GM23338 (cell line): ENCODE data around the gene NPAT. TPM values are rescaled to one million over a fixed set of nuclear protein-coding genes. Genes with fewer than 3 reads are reported as not detected.
A peak's percentile ranks its signal among the peaks of the same experiment; 100 is the strongest.

Experiments used
- ATAC-seq: fragments of 200-7000 bp; cut with Tn5 transposase; 3 replicates; pipeline ENCODE4 v1.9.1; 2020
- DNase-seq: peaks from one replicate; pipeline ENCODE4 v3.0.0-alpha.2; 2015; ENCODE audit warnings: low spot score
- H2AFZ ChIP-seq: fragments of 200-600 bp; sonication (generic); 2 replicates; pipeline ENCODE4 v1.8.0; 2016; ENCODE audit warnings: antibody characterized with exemption, mild to moderate bottlenecking, moderate library complexity
- H3F3A ChIP-seq: fragments of 200-600 bp; sonication (generic); replicated peaks from 2 replicates; pipeline ENCODE4 v1.8.0; 2017; ENCODE audit warnings: antibody characterized with exemption, mixed run types, low read depth
- H3K27ac ChIP-seq: fragments of 200-600 bp; sonication (generic); 2 replicates; pipeline ENCODE4 v1.6.1; 2016; ENCODE audit warnings: low read depth
- H3K27me3 ChIP-seq: fragments of 200-600 bp; sonication (generic); 2 replicates; pipeline ENCODE4 v1.8.0; 2016; ENCODE audit warnings: mild to moderate bottlenecking, mixed run types, moderate library complexity; ENCODE audit not compliant: insufficient read depth
- H3K36me3 ChIP-seq: fragments of 200-600 bp; sonication (generic); 2 replicates; pipeline ENCODE4 v1.8.0; 2016; ENCODE audit warnings: mild to moderate bottlenecking; ENCODE audit not compliant: insufficient read depth
- H3K4me1 ChIP-seq: fragments of 200-600 bp; sonication (generic); 2 replicates; pipeline ENCODE4 v1.8.0; 2016; ENCODE audit warnings: mild to moderate bottlenecking, moderate library complexity; ENCODE audit not compliant: insufficient read depth
- H3K4me2 ChIP-seq: fragments of 200-600 bp; sonication (generic); 2 replicates; pipeline ENCODE4 v1.7.1; 2017; ENCODE audit warnings: mixed run types
- H3K4me3 ChIP-seq: fragments of 200-600 bp; sonication (generic); 2 replicates; pipeline ENCODE4 v1.6.1; 2016; ENCODE audit warnings: mixed run types
- H3K79me2 ChIP-seq: fragments of 200-600 bp; sonication (generic); replicated peaks from 2 replicates; pipeline ENCODE4 v1.8.0; 2017; ENCODE audit warnings: mild to moderate bottlenecking; ENCODE audit not compliant: insufficient read depth
- H3K9me2 ChIP-seq: fragments of 200-600 bp; sonication (generic); 2 replicates; pipeline ENCODE4 v1.8.0; 2017; ENCODE audit not compliant: insufficient read depth
- H4K20me1 ChIP-seq: fragments of 200-600 bp; sonication (generic); replicated peaks from 2 replicates; pipeline ENCODE4 v1.8.0; 2017; ENCODE audit warnings: mild to moderate bottlenecking; ENCODE audit not compliant: insufficient read depth
- H3K27ac Mint-ChIP-seq: 2 replicates; pipeline ENCODE4 v1.8.0; 2020; ENCODE audit warnings: inconsistent platforms, mild to moderate bottlenecking, moderate library complexity, mixed read lengths
- H3K27me3 Mint-ChIP-seq: 3 replicates; pipeline ENCODE4 v1.8.0; 2022; ENCODE audit warnings: low read depth, mild to moderate bottlenecking, moderate library complexity, mixed read lengths, inconsistent platforms; ENCODE audit not compliant: insufficient read depth, poor library complexity
- H3K36me3 Mint-ChIP-seq: 3 replicates; pipeline ENCODE4 v1.8.0; 2021; ENCODE audit warnings: low read depth, mild to moderate bottlenecking, inconsistent platforms, moderate library complexity, mixed read lengths
- H3K4me1 Mint-ChIP-seq: 3 replicates; pipeline ENCODE4 v1.8.0; 2020; ENCODE audit warnings: mild to moderate bottlenecking, inconsistent platforms, mixed read lengths
- H3K4me3 Mint-ChIP-seq: 3 replicates; pipeline ENCODE4 v1.8.0; 2021; ENCODE audit warnings: moderate library complexity, mild to moderate bottlenecking, inconsistent platforms, mixed read lengths
- H3K9me3 Mint-ChIP-seq: 3 replicates; pipeline ENCODE4 v1.8.0; 2020; ENCODE audit warnings: moderate library complexity, mild to moderate bottlenecking, inconsistent platforms, mixed read lengths
- CREB1 ChIP-seq: fragments of 250-450 bp; sonication (Bioruptor Pico); IDR thresholded peaks from 2 replicates; pipeline ENCODE4 v1.5.0; 2020; ENCODE audit warnings: low read depth, mild to moderate bottlenecking, moderate library complexity
- EZH2 ChIP-seq: fragments of 200-600 bp; sonication (generic); IDR thresholded peaks from one replicate; pipeline ENCODE4 v1.8.0; 2017; ENCODE audit warnings: antibody characterized with exemption, mild to moderate bottlenecking, low read depth; ENCODE audit not compliant: unreplicated experiment
- NANOG ChIP-seq: IDR thresholded peaks from 2 replicates; pipeline ENCODE4 v1.6.1; 2016; ENCODE audit warnings: antibody characterized with exemption, borderline replicate concordance
- POLR2AphosphoS5 ChIP-seq: IDR thresholded peaks from 2 replicates; pipeline ENCODE4 v1.6.1; 2016; ENCODE audit warnings: antibody characterized with exemption, low read depth
- STAT1 ChIP-seq: IDR thresholded peaks from one replicate; pipeline ENCODE4 v1.6.1; 2016; ENCODE audit warnings: antibody characterized with exemption; ENCODE audit not compliant: unreplicated experiment
- ZNF331 ChIP-seq: fragments of 250-450 bp; sonication (Bioruptor Pico); IDR thresholded peaks from 2 replicates; pipeline ENCODE4 v1.5.0; 2020; ENCODE audit warnings: low read depth, mild to moderate bottlenecking, moderate library complexity
- polyA plus RNA-seq: library from polyadenylated mRNA; unstranded; fragments of >200 nt; fragmentation: Nextera tagmentation; extraction: Ambion mirVana; gene quantifications from 2 replicates; pipeline ENCODE4 v1.2.1, GENCODE V29; 2016
- total RNA-seq: library from RNA; depleted of rRNA; stranded (reverse); fragments of >200 nt; shearing (Covaris generic); gene quantifications from 2 replicates; pipeline ENCODE4 v1.2.3, GENCODE V29; 2014
- TF ChIP-seq, protein P1 (sequence below): fragments of 250-450 bp; sonication (Bioruptor Pico); IDR thresholded peaks from 2 replicates; pipeline ENCODE4 v1.5.0; 2020; ENCODE audit warnings: mild to moderate bottlenecking, moderate library complexity
- TF ChIP-seq, protein P2 (sequence below): IDR thresholded peaks from one replicate; pipeline ENCODE4 v1.6.1; 2018; ENCODE audit warnings: antibody characterized with exemption; ENCODE audit not compliant: unreplicated experiment
- TF ChIP-seq, protein P3 (sequence below): IDR thresholded peaks from 2 replicates; pipeline ENCODE4 v1.6.1; 2016; ENCODE audit warnings: antibody characterized with exemption
- TF ChIP-seq, protein P4 (sequence below), 2 experiments: fragments of 200-600 bp in 1 of 2; sonication (generic) in 1 of 2; conservative IDR thresholded peaks; 2 replicates each; pipeline versions ENCODE4 v1.5.1 to v1.6.1; 2016 to 2017; ENCODE audit warnings: antibody characterized with exemption in 2 of 2, low read depth in 2 of 2, mild to moderate bottlenecking in 2 of 2, moderate library complexity in 1 of 2

Gene NPAT
- total and polyA plus RNA-seq, 2 experiments from 2014 or later: 24.2 to 25.1 TPM

GRCh38 chr11:108196901-108197300 is 25.5 kb downstream of the NPAT start (continued):
- TF ChIP-seq, protein P1, sequence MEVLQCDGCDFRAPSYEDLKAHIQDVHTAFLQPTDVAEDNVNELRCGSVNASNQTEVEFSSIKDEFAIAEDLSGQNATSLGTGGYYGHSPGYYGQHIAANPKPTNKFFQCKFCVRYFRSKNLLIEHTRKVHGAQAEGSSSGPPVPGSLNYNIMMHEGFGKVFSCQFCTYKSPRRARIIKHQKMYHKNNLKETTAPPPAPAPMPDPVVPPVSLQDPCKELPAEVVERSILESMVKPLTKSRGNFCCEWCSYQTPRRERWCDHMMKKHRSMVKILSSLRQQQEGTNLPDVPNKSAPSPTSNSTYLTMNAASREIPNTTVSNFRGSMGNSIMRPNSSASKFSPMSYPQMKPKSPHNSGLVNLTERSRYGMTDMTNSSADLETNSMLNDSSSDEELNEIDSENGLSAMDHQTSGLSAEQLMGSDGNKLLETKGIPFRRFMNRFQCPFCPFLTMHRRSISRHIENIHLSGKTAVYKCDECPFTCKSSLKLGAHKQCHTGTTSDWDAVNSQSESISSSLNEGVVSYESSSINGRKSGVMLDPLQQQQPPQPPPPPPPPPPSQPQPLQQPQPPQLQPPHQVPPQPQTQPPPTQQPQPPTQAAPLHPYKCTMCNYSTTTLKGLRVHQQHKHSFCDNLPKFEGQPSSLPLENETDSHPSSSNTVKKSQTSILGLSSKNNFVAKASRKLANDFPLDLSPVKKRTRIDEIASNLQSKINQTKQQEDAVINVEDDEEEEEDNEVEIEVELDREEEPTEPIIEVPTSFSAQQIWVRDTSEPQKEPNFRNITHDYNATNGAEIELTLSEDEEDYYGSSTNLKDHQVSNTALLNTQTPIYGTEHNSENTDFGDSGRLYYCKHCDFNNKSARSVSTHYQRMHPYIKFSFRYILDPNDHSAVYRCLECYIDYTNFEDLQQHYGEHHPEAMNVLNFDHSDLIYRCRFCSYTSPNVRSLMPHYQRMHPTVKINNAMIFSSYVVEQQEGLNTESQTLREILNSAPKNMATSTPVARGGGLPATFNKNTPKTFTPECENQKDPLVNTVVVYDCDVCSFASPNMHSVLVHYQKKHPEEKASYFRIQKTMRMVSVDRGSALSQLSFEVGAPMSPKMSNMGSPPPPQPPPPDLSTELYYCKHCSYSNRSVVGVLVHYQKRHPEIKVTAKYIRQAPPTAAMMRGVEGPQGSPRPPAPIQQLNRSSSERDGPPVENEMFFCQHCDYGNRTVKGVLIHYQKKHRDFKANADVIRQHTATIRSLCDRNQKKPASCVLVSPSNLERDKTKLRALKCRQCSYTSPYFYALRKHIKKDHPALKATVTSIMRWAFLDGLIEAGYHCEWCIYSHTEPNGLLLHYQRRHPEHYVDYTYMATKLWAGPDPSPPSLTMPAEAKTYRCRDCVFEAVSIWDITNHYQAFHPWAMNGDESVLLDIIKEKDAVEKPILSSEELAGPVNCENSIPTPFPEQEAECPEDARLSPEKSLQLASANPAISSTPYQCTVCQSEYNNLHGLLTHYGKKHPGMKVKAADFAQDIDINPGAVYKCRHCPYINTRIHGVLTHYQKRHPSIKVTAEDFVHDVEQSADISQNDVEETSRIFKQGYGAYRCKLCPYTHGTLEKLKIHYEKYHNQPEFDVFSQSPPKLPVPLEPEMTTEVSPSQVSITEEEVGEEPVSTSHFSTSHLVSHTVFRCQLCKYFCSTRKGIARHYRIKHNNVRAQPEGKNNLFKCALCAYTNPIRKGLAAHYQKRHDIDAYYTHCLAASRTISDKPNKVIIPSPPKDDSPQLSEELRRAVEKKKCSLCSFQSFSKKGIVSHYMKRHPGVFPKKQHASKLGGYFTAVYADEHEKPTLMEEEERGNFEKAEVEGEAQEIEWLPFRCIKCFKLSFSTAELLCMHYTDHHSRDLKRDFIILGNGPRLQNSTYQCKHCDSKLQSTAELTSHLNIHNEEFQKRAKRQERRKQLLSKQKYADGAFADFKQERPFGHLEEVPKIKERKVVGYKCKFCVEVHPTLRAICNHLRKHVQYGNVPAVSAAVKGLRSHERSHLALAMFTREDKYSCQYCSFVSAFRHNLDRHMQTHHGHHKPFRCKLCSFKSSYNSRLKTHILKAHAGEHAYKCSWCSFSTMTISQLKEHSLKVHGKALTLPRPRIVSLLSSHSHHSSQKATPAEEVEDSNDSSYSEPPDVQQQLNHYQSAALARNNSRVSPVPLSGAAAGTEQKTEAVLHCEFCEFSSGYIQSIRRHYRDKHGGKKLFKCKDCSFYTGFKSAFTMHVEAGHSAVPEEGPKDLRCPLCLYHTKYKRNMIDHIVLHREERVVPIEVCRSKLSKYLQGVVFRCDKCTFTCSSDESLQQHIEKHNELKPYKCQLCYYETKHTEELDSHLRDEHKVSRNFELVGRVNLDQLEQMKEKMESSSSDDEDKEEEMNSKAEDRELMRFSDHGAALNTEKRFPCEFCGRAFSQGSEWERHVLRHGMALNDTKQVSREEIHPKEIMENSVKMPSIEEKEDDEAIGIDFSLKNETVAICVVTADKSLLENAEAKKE: no peak
- TF ChIP-seq CREB1 (no peak), POLR2AphosphoS5 (no peak), EZH2 (no peak)
- TF ChIP-seq, protein P2, sequence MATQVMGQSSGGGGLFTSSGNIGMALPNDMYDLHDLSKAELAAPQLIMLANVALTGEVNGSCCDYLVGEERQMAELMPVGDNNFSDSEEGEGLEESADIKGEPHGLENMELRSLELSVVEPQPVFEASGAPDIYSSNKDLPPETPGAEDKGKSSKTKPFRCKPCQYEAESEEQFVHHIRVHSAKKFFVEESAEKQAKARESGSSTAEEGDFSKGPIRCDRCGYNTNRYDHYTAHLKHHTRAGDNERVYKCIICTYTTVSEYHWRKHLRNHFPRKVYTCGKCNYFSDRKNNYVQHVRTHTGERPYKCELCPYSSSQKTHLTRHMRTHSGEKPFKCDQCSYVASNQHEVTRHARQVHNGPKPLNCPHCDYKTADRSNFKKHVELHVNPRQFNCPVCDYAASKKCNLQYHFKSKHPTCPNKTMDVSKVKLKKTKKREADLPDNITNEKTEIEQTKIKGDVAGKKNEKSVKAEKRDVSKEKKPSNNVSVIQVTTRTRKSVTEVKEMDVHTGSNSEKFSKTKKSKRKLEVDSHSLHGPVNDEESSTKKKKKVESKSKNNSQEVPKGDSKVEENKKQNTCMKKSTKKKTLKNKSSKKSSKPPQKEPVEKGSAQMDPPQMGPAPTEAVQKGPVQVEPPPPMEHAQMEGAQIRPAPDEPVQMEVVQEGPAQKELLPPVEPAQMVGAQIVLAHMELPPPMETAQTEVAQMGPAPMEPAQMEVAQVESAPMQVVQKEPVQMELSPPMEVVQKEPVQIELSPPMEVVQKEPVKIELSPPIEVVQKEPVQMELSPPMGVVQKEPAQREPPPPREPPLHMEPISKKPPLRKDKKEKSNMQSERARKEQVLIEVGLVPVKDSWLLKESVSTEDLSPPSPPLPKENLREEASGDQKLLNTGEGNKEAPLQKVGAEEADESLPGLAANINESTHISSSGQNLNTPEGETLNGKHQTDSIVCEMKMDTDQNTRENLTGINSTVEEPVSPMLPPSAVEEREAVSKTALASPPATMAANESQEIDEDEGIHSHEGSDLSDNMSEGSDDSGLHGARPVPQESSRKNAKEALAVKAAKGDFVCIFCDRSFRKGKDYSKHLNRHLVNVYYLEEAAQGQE: no peak

DNA sequence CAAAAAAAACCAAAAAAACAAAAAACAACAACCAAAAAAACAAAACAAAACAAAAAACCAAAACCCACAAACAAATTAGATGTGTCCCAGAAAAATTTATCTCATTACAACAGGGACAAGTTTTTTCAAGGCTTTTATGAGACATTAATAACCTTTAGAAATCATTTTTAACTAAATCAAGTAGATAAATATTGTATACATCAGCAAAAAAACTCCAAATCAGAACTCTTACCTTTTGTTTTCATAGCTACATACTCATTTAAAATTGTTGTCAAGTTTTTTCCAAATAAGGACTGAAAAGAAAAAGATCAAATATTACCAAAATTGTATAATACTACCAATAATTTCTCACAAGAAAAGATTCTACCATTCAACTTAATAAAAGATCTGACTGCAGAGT is 28.7 kb downstream of the NPAT start:
- Histone ChIP-seq H3K79me2 (peaks cover 19% of the 10 kb centered on the region), H2AFZ (no peak overlapping the region), H3K4me1 (no peaks in the 10 kb centered on the region), H3K4me3 (no peak overlapping the region), H3K9me2 (no peaks in the 10 kb centered on the region), H3K36me3 (peaks cover 12% of the 10 kb centered on the region), H3F3A (no peaks in the 10 kb centered on the region), H4K20me1 (peaks cover 9% of the 10 kb centered on the region; the same call in 1 of the 2 replicates), H3K27me3 (no peaks in the 10 kb centered on the region), H3K4me2 (no peak overlapping the region), H3K27ac (peak overlapping the region; percentile 45; the same call in 1 of the 2 replicates)
- Mint-ChIP-seq H3K27ac (no peak overlapping the region), H3K4me3 (no peak overlapping the region), H3K4me1 (no peaks in the 10 kb centered on the region), H3K27me3 (no peaks in the 10 kb centered on the region), H3K36me3 (peaks cover 56% of the 10 kb centered on the region), H3K9me3 (no peaks in the 10 kb centered on the region)
- no peak for ATAC-seq
- no peak for DNase-seq
- TF ChIP-seq NANOG (no peak), EZH2 (no peak), ZNF331 (CRISPR knock-in tag) (no peak), CREB1 (no peak), STAT1 (no peak)
- TF ChIP-seq, protein P3, sequence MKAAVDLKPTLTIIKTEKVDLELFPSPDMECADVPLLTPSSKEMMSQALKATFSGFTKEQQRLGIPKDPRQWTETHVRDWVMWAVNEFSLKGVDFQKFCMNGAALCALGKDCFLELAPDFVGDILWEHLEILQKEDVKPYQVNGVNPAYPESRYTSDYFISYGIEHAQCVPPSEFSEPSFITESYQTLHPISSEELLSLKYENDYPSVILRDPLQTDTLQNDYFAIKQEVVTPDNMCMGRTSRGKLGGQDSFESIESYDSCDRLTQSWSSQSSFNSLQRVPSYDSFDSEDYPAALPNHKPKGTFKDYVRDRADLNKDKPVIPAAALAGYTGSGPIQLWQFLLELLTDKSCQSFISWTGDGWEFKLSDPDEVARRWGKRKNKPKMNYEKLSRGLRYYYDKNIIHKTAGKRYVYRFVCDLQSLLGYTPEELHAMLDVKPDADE: no peak
- TF ChIP-seq, protein P4, sequence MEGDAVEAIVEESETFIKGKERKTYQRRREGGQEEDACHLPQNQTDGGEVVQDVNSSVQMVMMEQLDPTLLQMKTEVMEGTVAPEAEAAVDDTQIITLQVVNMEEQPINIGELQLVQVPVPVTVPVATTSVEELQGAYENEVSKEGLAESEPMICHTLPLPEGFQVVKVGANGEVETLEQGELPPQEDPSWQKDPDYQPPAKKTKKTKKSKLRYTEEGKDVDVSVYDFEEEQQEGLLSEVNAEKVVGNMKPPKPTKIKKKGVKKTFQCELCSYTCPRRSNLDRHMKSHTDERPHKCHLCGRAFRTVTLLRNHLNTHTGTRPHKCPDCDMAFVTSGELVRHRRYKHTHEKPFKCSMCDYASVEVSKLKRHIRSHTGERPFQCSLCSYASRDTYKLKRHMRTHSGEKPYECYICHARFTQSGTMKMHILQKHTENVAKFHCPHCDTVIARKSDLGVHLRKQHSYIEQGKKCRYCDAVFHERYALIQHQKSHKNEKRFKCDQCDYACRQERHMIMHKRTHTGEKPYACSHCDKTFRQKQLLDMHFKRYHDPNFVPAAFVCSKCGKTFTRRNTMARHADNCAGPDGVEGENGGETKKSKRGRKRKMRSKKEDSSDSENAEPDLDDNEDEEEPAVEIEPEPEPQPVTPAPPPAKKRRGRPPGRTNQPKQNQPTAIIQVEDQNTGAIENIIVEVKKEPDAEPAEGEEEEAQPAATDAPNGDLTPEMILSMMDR (conservative IDR thresholded peaks at IDR 0.05; ENCODE audit: low read depth in 2 of 2): no peak
